Stimulated activated naive CD8-positive, alpha-beta T cell treated with anti-CD3 and anti-CD28 coated beads, Interleukin-15, Interleukin-2, amounts not matched to agents 100 ng/mL and 50 ng/mL, for 24 hours (primary cell): ENCODE measurements around the gene RHBDL3.

Source experiments
- H3K27ac Mint-ChIP-seq: one replicate; pipeline ENCODE4 v1.8.0; 2021; ENCODE audit warnings: mild to moderate bottlenecking, mixed read lengths
- H3K27me3 Mint-ChIP-seq: one replicate; pipeline ENCODE4 v1.8.0; 2021; ENCODE audit warnings: mixed read lengths
- H3K36me3 Mint-ChIP-seq: one replicate; pipeline ENCODE4 v1.8.0; 2021; ENCODE audit warnings: low read depth, mixed read lengths
- H3K4me1 Mint-ChIP-seq: one replicate; pipeline ENCODE4 v1.8.0; 2021; ENCODE audit warnings: low read depth, mixed read lengths
- H3K4me3 Mint-ChIP-seq: one replicate; pipeline ENCODE4 v1.8.0; 2021; ENCODE audit warnings: mild to moderate bottlenecking, mixed read lengths
- H3K9me3 Mint-ChIP-seq: one replicate; pipeline ENCODE4 v1.8.0; 2021; ENCODE audit warnings: mixed read lengths

RHBDL3 gene

GRCh38 chr17:32265192-32265923 is at the start of gene RHBDL3:
Gene RHBDL3, plus strand, starts transcription at chr17:32265832. Its CDS starts 358 bp downstream, at chr17:32266190.
- Mint-ChIP-seq H3K4me3 (peak within 1 kb of the TSS; percentile 67), H3K27ac (no peak within 1 kb of the TSS), H3K36me3 (no peaks in the 10 kb centered on the region), H3K4me1 (peaks cover 18% of the 10 kb centered on the region), H3K27me3 (peaks cover 77% of the 10 kb centered on the region), H3K9me3 (no peaks in the 10 kb centered on the region)

GRCh38 chr17:32222621-32223020 is 43.0 kb upstream of the RHBDL3 start:
- H3K27me3 Mint-ChIP-seq, result no peaks in the 10 kb centered on the region
- H3K36me3 Mint-ChIP-seq, result peaks cover 20% of the 10 kb centered on the region
- H3K4me3 Mint-ChIP-seq, result no peak overlapping the region
- H3K9me3 Mint-ChIP-seq, result no peaks in the 10 kb centered on the region
- no peak overlapping the region for H3K27ac Mint-ChIP-seq
- peaks cover 52% of the 10 kb centered on the region for H3K4me1 Mint-ChIP-seq

GRCh38 chr17:32223703-32224102 is 41.9 kb upstream of the RHBDL3 start:
- peaks cover 48% of the 10 kb centered on the region for H3K4me1 Mint-ChIP-seq
- peak overlapping the region; percentile 58 for H3K27ac Mint-ChIP-seq
- H3K27me3 Mint-ChIP-seq, result no peaks in the 10 kb centered on the region
- H3K9me3 Mint-ChIP-seq, result no peaks in the 10 kb centered on the region
- peaks cover 20% of the 10 kb centered on the region for H3K36me3 Mint-ChIP-seq
- peak overlapping the region; percentile 17 for H3K4me3 Mint-ChIP-seq

GRCh38 chr17:32226886-32227285 is 38.7 kb upstream of the RHBDL3 start:
- H3K4me3 Mint-ChIP-seq, result no peak overlapping the region
- no peaks in the 10 kb centered on the region for H3K27me3 Mint-ChIP-seq
- H3K4me1 Mint-ChIP-seq, result peaks cover 21% of the 10 kb centered on the region
- H3K27ac Mint-ChIP-seq, result no peak overlapping the region
- H3K36me3 Mint-ChIP-seq, result peaks cover 20% of the 10 kb centered on the region
- H3K9me3 Mint-ChIP-seq, result no peaks in the 10 kb centered on the region

- Mint-ChIP-seq H3K4me3 (no peak overlapping the region), H3K27ac (no peak overlapping the region), H3K4me1 (peaks cover 19% of the 10 kb centered on the region), H3K36me3 (peaks cover 13% of the 10 kb centered on the region), H3K9me3 (no peaks in the 10 kb centered on the region), H3K27me3 (no peaks in the 10 kb centered on the region)
Measured at GRCh38 chr17:32227910-32228309, 37.7 kb upstream of the RHBDL3 start.

- no peak overlapping the region for H3K4me3 Mint-ChIP-seq
- no peaks in the 10 kb centered on the region for H3K9me3 Mint-ChIP-seq
- H3K27ac Mint-ChIP-seq, result no peak overlapping the region
- no peaks in the 10 kb centered on the region for H3K27me3 Mint-ChIP-seq
- peaks cover 6% of the 10 kb centered on the region for H3K4me1 Mint-ChIP-seq
- no peaks in the 10 kb centered on the region for H3K36me3 Mint-ChIP-seq
Measured at GRCh38 chr17:32235588-32235987, 30.0 kb upstream of the RHBDL3 start.

- Mint-ChIP-seq H3K27me3 (no peaks in the 10 kb centered on the region), H3K36me3 (no peaks in the 10 kb centered on the region), H3K4me1 (no peaks in the 10 kb centered on the region), H3K4me3 (no peak overlapping the region), H3K27ac (no peak overlapping the region), H3K9me3 (no peaks in the 10 kb centered on the region)
Measured at GRCh38 chr17:32239456-32239855, 26.2 kb upstream of the RHBDL3 start.

GRCh38 chr17:32240750-32241149 is 24.9 kb upstream of the RHBDL3 start:
- Mint-ChIP-seq H3K27me3 (no peaks in the 10 kb centered on the region), H3K4me1 (no peaks in the 10 kb centered on the region), H3K36me3 (no peaks in the 10 kb centered on the region), H3K9me3 (no peaks in the 10 kb centered on the region), H3K27ac (no peak overlapping the region), H3K4me3 (no peak overlapping the region)

- no peaks in the 10 kb centered on the region for H3K27me3 Mint-ChIP-seq
- H3K36me3 Mint-ChIP-seq, result no peaks in the 10 kb centered on the region
- no peak overlapping the region for H3K4me3 Mint-ChIP-seq
- H3K9me3 Mint-ChIP-seq, result no peaks in the 10 kb centered on the region
- no peaks in the 10 kb centered on the region for H3K4me1 Mint-ChIP-seq
- no peak overlapping the region for H3K27ac Mint-ChIP-seq
Measured at GRCh38 chr17:32241640-32242039, 24.0 kb upstream of the RHBDL3 start.

GRCh38 chr17:32249475-32249874 is 16.2 kb upstream of the RHBDL3 start:
- H3K4me3 Mint-ChIP-seq, result no peak overlapping the region
- H3K27me3 Mint-ChIP-seq, result peaks cover 9% of the 10 kb centered on the region
- H3K4me1 Mint-ChIP-seq, result no peaks in the 10 kb centered on the region
- H3K36me3 Mint-ChIP-seq, result no peaks in the 10 kb centered on the region
- H3K27ac Mint-ChIP-seq, result no peak overlapping the region
- no peaks in the 10 kb centered on the region for H3K9me3 Mint-ChIP-seq

- H3K27ac Mint-ChIP-seq, result no peak overlapping the region
- H3K9me3 Mint-ChIP-seq, result no peaks in the 10 kb centered on the region
- no peaks in the 10 kb centered on the region for H3K4me1 Mint-ChIP-seq
- H3K4me3 Mint-ChIP-seq, result no peak overlapping the region
- no peaks in the 10 kb centered on the region for H3K36me3 Mint-ChIP-seq
- peaks cover 9% of the 10 kb centered on the region for H3K27me3 Mint-ChIP-seq
Measured at GRCh38 chr17:32253117-32253611, 12.5 kb upstream of the RHBDL3 start.

- peaks cover 32% of the 10 kb centered on the region for H3K27me3 Mint-ChIP-seq
- H3K4me1 Mint-ChIP-seq, result no peaks in the 10 kb centered on the region
- no peaks in the 10 kb centered on the region for H3K36me3 Mint-ChIP-seq
- no peak overlapping the region for H3K27ac Mint-ChIP-seq
- no peak overlapping the region for H3K4me3 Mint-ChIP-seq
- H3K9me3 Mint-ChIP-seq, result no peaks in the 10 kb centered on the region
Measured at GRCh38 chr17:32256012-32256700, 9.5 kb upstream of the RHBDL3 start.

- Mint-ChIP-seq H3K9me3 (no peaks in the 10 kb centered on the region), H3K36me3 (no peaks in the 10 kb centered on the region), H3K4me3 (no peak overlapping the region), H3K27me3 (peaks cover 35% of the 10 kb centered on the region), H3K27ac (no peak overlapping the region), H3K4me1 (no peaks in the 10 kb centered on the region)
Measured at GRCh38 chr17:32256701-32257019, 9.0 kb upstream of the RHBDL3 start.

- Mint-ChIP-seq H3K4me3 (no peak overlapping the region), H3K4me1 (no peaks in the 10 kb centered on the region), H3K36me3 (no peaks in the 10 kb centered on the region), H3K27me3 (peaks cover 41% of the 10 kb centered on the region), H3K27ac (no peak overlapping the region), H3K9me3 (no peaks in the 10 kb centered on the region)
Measured at GRCh38 chr17:32258383-32259140, 7.1 kb upstream of the RHBDL3 start.

GRCh38 chr17:32259586-32259985 is 6.0 kb upstream of the RHBDL3 start:
- Mint-ChIP-seq H3K27me3 (peaks cover 52% of the 10 kb centered on the region), H3K4me1 (no peaks in the 10 kb centered on the region), H3K4me3 (no peak overlapping the region), H3K27ac (no peak overlapping the region), H3K36me3 (no peaks in the 10 kb centered on the region), H3K9me3 (no peaks in the 10 kb centered on the region)
